ENCODE data around the gene RAB4B.
A peak's percentile ranks its signal among the peaks of the same experiment; 100 is the strongest.
"Not testable (repeated sequence)": the region's sequence is repeated elsewhere in the genome, so short reads cannot be mapped to it uniquely, and the experiment has no call there.

The RAB4B gene

GRCh38 chr19:40831502-40832430 lies 53.7 kb downstream of the RAB4B start:
- TF ChIP-seq CTCF (conservative IDR thresholded peaks at IDR 0.05) = no peak
- TF ChIP-seq ZFX (IDR thresholded peaks at IDR 0.05) = no peak
- H3K27ac ChIP-seq = peak overlapping the region; percentile 68

GRCh38 chr19:40832431-40832790 lies 54.4 kb downstream of the RAB4B start:
- peak overlapping the region; percentile 68 for H3K27ac ChIP-seq

- H3K27ac ChIP-seq = not testable (repeated sequence)
These were observed 55.9 kb downstream of the RAB4B start for GRCh38 chr19:40833728-40834533.

- TF ChIP-seq CTCF (conservative IDR thresholded peaks at IDR 0.05) (no peak), ZFX (IDR thresholded peaks at IDR 0.05) (no peak)
- H3K27ac ChIP-seq = no peak overlapping the region
These were observed 58.8 kb downstream of the RAB4B start for GRCh38 chr19:40836754-40837429.

- not testable (repeated sequence) for H3K27ac ChIP-seq
These were observed 60.4 kb downstream of the RAB4B start for GRCh38 chr19:40838477-40838876.

- H3K27ac ChIP-seq = not testable (repeated sequence)
These were observed 64.0 kb downstream of the RAB4B start for GRCh38 chr19:40842012-40842411.

GRCh38 chr19:40842997-40843652 lies 65.1 kb downstream of the RAB4B start:
- not testable (repeated sequence) for H3K27ac ChIP-seq

- H3K27ac ChIP-seq = not testable (repeated sequence)
These were observed 65.6 kb downstream of the RAB4B start for GRCh38 chr19:40843653-40844052.
